ENCODE results near the gene MOCS3.

The MOCS3 gene

GRCh38 chr20:50932016-50932485 is 26.6 kb upstream of the MOCS3 start:
- in situ Hi-C loops (cut with MboI; ENCODE audit: low sequenced_read_pairs) = no loop called here

GRCh38 chr20:50932691-50933280 is 25.8 kb upstream of the MOCS3 start:
- in situ Hi-C loops (cut with MboI; ENCODE audit: low sequenced_read_pairs) = no loop called here

GRCh38 chr20:50933589-50933988 is 25.0 kb upstream of the MOCS3 start:
- in situ Hi-C loops (cut with MboI; ENCODE audit: low sequenced_read_pairs) = no loop called here

- in situ Hi-C loops (cut with MboI; ENCODE audit: low sequenced_read_pairs) = no loop called here
Observed at GRCh38 chr20:50943069-50943468, 15.5 kb upstream of the MOCS3 start.

GRCh38 chr20:50948132-50948785 is 10.4 kb upstream of the MOCS3 start:
- in situ Hi-C loops (cut with MboI; ENCODE audit: low sequenced_read_pairs) = no loop called here

GRCh38 chr20:50953196-50953595 is 5.4 kb upstream of the MOCS3 start:
- in situ Hi-C loops (cut with MboI; ENCODE audit: low sequenced_read_pairs) = no loop called here

GRCh38 chr20:50953821-50954220 is 4.8 kb upstream of the MOCS3 start:
- in situ Hi-C loops (cut with MboI; ENCODE audit: low sequenced_read_pairs) = no loop called here

- in situ Hi-C loops (cut with MboI; ENCODE audit: low sequenced_read_pairs) = no loop called here
Observed at GRCh38 chr20:50957276-50957675, 1.3 kb upstream of the MOCS3 start.

GRCh38 chr20:50957798-50958614 is 612 bp upstream of the MOCS3 start, which contains the start of gene DPM1:
DPM1 (minus strand) TSS chr20:50958532; CDS start chr20:50958523, 9 bp downstream.
- in situ Hi-C loops (cut with MboI; ENCODE audit: low sequenced_read_pairs) = no loop called here

- in situ Hi-C loops (cut with MboI; ENCODE audit: low sequenced_read_pairs) = no loop called here
Observed at GRCh38 chr20:50959543-50960126, 1.0 kb downstream of the MOCS3 start.

GRCh38 chr20:50967586-50967985 is 9.0 kb downstream of the MOCS3 start:
- in situ Hi-C loops (cut with MboI; ENCODE audit: low sequenced_read_pairs) = no loop called here

GRCh38 chr20:50968289-50968688 is 9.7 kb downstream of the MOCS3 start:
- in situ Hi-C loops (cut with MboI; ENCODE audit: low sequenced_read_pairs) = no loop called here

- in situ Hi-C loops (cut with MboI; ENCODE audit: low sequenced_read_pairs) = no loop called here
Observed at GRCh38 chr20:50969435-50969834, 10.8 kb downstream of the MOCS3 start.

- in situ Hi-C loops (cut with MboI; ENCODE audit: low sequenced_read_pairs) = no loop called here
Observed at GRCh38 chr20:50969912-50970311, 11.3 kb downstream of the MOCS3 start.

- in situ Hi-C loops (cut with MboI; ENCODE audit: low sequenced_read_pairs) = loop anchor here (25.0 kb wide), 1 partner anchor 636 kb away; no protein-coding TSS in a partner anchor
Observed at GRCh38 chr20:50975701-50976330, 17.2 kb downstream of the MOCS3 start.

GRCh38 chr20:50977066-50978021 is 18.7 kb downstream of the MOCS3 start:
- in situ Hi-C loops (cut with MboI; ENCODE audit: low sequenced_read_pairs) = loop anchor here (25.0 kb wide), 1 partner anchor 635 kb away; no protein-coding TSS in a partner anchor

GRCh38 chr20:50978533-50978932 is 19.9 kb downstream of the MOCS3 start:
- in situ Hi-C loops (cut with MboI; ENCODE audit: low sequenced_read_pairs) = loop anchor here (25.0 kb wide), 1 partner anchor 634 kb away; no protein-coding TSS in a partner anchor

- in situ Hi-C loops (cut with MboI; ENCODE audit: low sequenced_read_pairs) = loop anchor here (25.0 kb wide), 1 partner anchor 632 kb away; no protein-coding TSS in a partner anchor
Observed at GRCh38 chr20:50980071-50980681, 21.6 kb downstream of the MOCS3 start.

Data from HL-60/S4 treated with retinoic acid at 250 ng/mL for 4 days and 3 days (cell line).